A549 (cell line): ENCODE results near the gene APBB2. TPM values are rescaled to one million over a fixed set of nuclear protein-coding genes. Genes with fewer than 3 reads are reported as not detected.
A peak's percentile ranks its signal among the peaks of the same experiment; 100 is the strongest.

Experiments
- ATAC-seq, 2 experiments: fragments of 200-7000 bp in 1 of 2; fragments of >200 bp in 1 of 2; cut with Nextera tagmentation in 1 of 2; cut with Tn5 transposase in 1 of 2; 3 replicates each; pipeline versions ENCODE4 v1.8.0 to v1.9.1; 2018 to 2020; ENCODE audit warnings: mild to moderate bottlenecking in 1 of 2, moderate library complexity in 1 of 2
- CTCF ChIA-PET: fragments of 300-600 bp; sonication (Branson Sonifier 250); formaldehyde crosslinking; extraction: SDS; loops from one replicate; lab custom pipeline; 2021; ENCODE audit warnings: antibody characterized with exemption, inconsistent platforms; lab: Yijun Ruan, JAX
- POLR2A ChIA-PET: fragments of 350-600 bp; formaldehyde crosslinking; extraction: SDS; loops from one replicate; lab custom pipeline; 2021; ENCODE audit warnings: antibody characterized with exemption, inconsistent platforms; lab: Yijun Ruan, JAX
- DNase-seq, 2 experiments: peaks; one replicate each; pipeline versions ENCODE4 v3.0.0 to v3.0.0-alpha.2; 2011 to 2016; ENCODE audit warnings: low read depth in 1 of 2, low spot score in 1 of 2
- FAIRE-seq: peaks from 2 replicates; lab custom pipeline; 2011; peaks lifted over from hg19 to GRCh38; lab: Jason Lieb, UNC
- H3K27ac ChIP-seq, 2 experiments: fragments of >200 bp; sonication (Bioruptor Twin); formaldehyde crosslinking; 3 replicates each; pipeline ENCODE4 v1.5.1; 2016 to 2017
- H3K4me1 ChIP-seq: fragments of >200 bp; sonication (Bioruptor Twin); formaldehyde crosslinking; 3 replicates; pipeline ENCODE4 v1.6.1; 2016
- H3K4me2 ChIP-seq: fragments of >200 bp; sonication (Bioruptor Twin); formaldehyde crosslinking; 3 replicates; pipeline ENCODE4 v1.6.1; 2016
- H3K4me3 ChIP-seq: fragments of >200 bp; sonication (Bioruptor Twin); formaldehyde crosslinking; 3 replicates; pipeline ENCODE4 v1.5.1; 2016
- H3K9me3 ChIP-seq: fragments of >200 bp; sonication (Bioruptor Twin); formaldehyde crosslinking; 3 replicates; pipeline ENCODE4 v1.6.1; 2016
- BHLHE40 ChIP-seq: IDR thresholded peaks from 2 replicates; pipeline ENCODE4 v1.6.1; 2012; ENCODE audit warnings: low read depth, low read length, inconsistent platforms
- CHD4 ChIP-seq: fragments of 200-600 bp; sonication (generic); IDR thresholded peaks from 2 replicates; pipeline ENCODE4 v1.6.1; 2016; ENCODE audit warnings: antibody characterized with exemption, mild to moderate bottlenecking, borderline replicate concordance
- EHF ChIP-seq: fragments of 250-450 bp; sonication (Bioruptor Pico); IDR thresholded peaks from 2 replicates; pipeline ENCODE4 v1.5.0; 2020; ENCODE audit warnings: mild to moderate bottlenecking
- EHMT2 ChIP-seq: fragments of 200-600 bp; sonication (generic); IDR thresholded peaks from 2 replicates; pipeline ENCODE4 v1.6.1; 2016; ENCODE audit warnings: antibody characterized with exemption, low read depth, mild to moderate bottlenecking, moderate library complexity
- FOSB ChIP-seq: fragments of 250-450 bp; sonication (Bioruptor Pico); IDR thresholded peaks from 2 replicates; pipeline ENCODE4 v1.5.0; 2020; ENCODE audit warnings: mild to moderate bottlenecking, moderate library complexity
- HDAC2 ChIP-seq: fragments of 200-600 bp; sonication (generic); IDR thresholded peaks from 2 replicates; pipeline ENCODE4 v1.6.1; 2016
- JUNB ChIP-seq: fragments of >200 bp; sonication (Bioruptor Twin); formaldehyde crosslinking; IDR thresholded peaks from 2 replicates; pipeline ENCODE4 v1.6.1; 2016
- KDM1A ChIP-seq: fragments of 200-600 bp; sonication (generic); IDR thresholded peaks from 2 replicates; pipeline ENCODE4 v1.6.1; 2016; ENCODE audit warnings: low read depth, mild to moderate bottlenecking
- KDM5A ChIP-seq: fragments of 200-600 bp; sonication (generic); IDR thresholded peaks from 2 replicates; pipeline ENCODE4 v1.6.1; 2016; ENCODE audit warnings: antibody characterized with exemption, mild to moderate bottlenecking
- MAZ ChIP-seq: fragments of 150-350 bp; IDR thresholded peaks from 2 replicates; pipeline ENCODE4 v1.6.1; 2014; ENCODE audit warnings: antibody characterized with exemption, low read depth, low read length, borderline replicate concordance
- NFE2L2 ChIP-seq: fragments of 150-350 bp; conservative IDR thresholded peaks from 2 replicates; pipeline ENCODE4 v1.6.1; 2014; ENCODE audit warnings: low read length
- PHF8 ChIP-seq: fragments of 200-600 bp; sonication (generic); IDR thresholded peaks from 2 replicates; pipeline ENCODE4 v1.6.1; 2016; ENCODE audit warnings: low read depth, mild to moderate bottlenecking, antibody characterized with exemption, moderate library complexity, borderline replicate concordance
- RAD21 ChIP-seq, 2 experiments: fragments of >200 bp in 1 of 2; sonication (Bioruptor Twin) in 1 of 2; formaldehyde crosslinking in 1 of 2; IDR thresholded peaks in 1 of 2; conservative IDR thresholded peaks in 1 of 2; 2 replicates in 1 of 2; 3 replicates in 1 of 2; pipeline ENCODE4 v1.6.1; 2012 to 2018; ENCODE audit warnings: inconsistent platforms in 1 of 2
- RNF2 ChIP-seq: fragments of 200-600 bp; sonication (generic); IDR thresholded peaks from 2 replicates; pipeline ENCODE4 v1.6.1; 2016; ENCODE audit warnings: low read depth, mild to moderate bottlenecking, antibody characterized with exemption, moderate library complexity, borderline replicate concordance
- SMC3 ChIP-seq: fragments of >200 bp; sonication (Bioruptor Twin); formaldehyde crosslinking; IDR thresholded peaks from 3 replicates; pipeline ENCODE4 v1.6.1; 2018; ENCODE audit warnings: inconsistent platforms
- SREBF2 ChIP-seq: fragments of 450-650 bp; IDR thresholded peaks from 2 replicates; pipeline ENCODE4 v1.6.1; 2014; ENCODE audit warnings: mild to moderate bottlenecking, moderate library complexity
- ZFP36 ChIP-seq: fragments of 450-650 bp; IDR thresholded peaks from 2 replicates; pipeline ENCODE4 v1.6.1; 2014; ENCODE audit warnings: borderline replicate concordance; ENCODE audit not compliant: partially characterized antibody
- WGBS: methylation state at CpG from one replicate; pipeline ENCODE4 v1.1.6; 2017; ENCODE audit errors: missing lambda C conversion rate; 5-methylcytosine and 5-hydroxymethylcytosine counted together
- polyA plus RNA-seq, 4 experiments: library from polyadenylated mRNA; depleted of rRNA in 3 of 4; stranded (reverse); fragments of >200 nt; fragmentation: RNase III in 1 of 4; extraction: RNeasy Plus Mini Kit Qiagen cat#74134 plus additional on column Dnase treatment in 1 of 4; gene quantifications; 2 replicates in 3 of 4; 3 replicates in 1 of 4; pipeline ENCODE4 v1.2.3, GENCODE V29; 2011 to 2017
- TF ChIP-seq, protein P1 (sequence below): IDR thresholded peaks from 2 replicates; pipeline ENCODE4 v1.6.1; 2012
- TF ChIP-seq, protein P2 (sequence below): IDR thresholded peaks from 2 replicates; pipeline ENCODE4 v1.6.1; 2012; ENCODE audit warnings: low read depth, borderline replicate concordance
- TF ChIP-seq, protein P3 (sequence below): fragments of >200 bp; sonication (Bioruptor Twin); formaldehyde crosslinking; IDR thresholded peaks from 2 replicates; pipeline ENCODE4 v1.6.1; 2016
- TF ChIP-seq, protein P4 (sequence below): fragments of 150-350 bp; IDR thresholded peaks from 2 replicates; pipeline ENCODE4 v1.6.1; 2014; ENCODE audit warnings: low read depth, mild to moderate bottlenecking, low read length
- TF ChIP-seq, protein P5 (sequence below): fragments of >200 bp; sonication (Bioruptor Twin); formaldehyde crosslinking; IDR thresholded peaks from 3 replicates; pipeline ENCODE4 v1.6.1; 2016
- TF ChIP-seq, protein P6 (sequence below): fragments of >200 bp; sonication (Bioruptor Twin); formaldehyde crosslinking; IDR thresholded peaks from 3 replicates; pipeline ENCODE4 v1.5.1; 2016

The APBB2 gene
- polyA plus RNA-seq, 2 of the 4 experiments (the other 2 are of a cell fraction): 8.3 to 31.9 TPM

DNA sequence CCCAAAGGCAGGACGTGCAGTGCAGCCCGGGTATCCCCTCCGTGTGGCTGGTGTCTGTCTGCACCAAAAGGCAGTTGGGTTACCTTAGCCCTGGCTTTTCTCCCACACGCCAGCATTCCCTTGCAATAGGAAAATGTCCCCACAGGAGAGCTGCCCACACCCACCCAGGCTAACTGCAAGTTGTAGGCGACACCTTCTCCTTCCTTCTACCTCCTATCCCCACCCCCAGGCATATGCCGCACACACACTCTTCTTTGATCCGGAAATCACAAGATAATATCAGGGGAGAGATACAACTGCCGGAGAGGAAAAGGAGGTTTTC, 444 bp upstream of the APBB2 start:
- no peaks in the 10 kb centered on the region for H3K9me3 ChIP-seq
- DNase-seq (no peak), ATAC-seq (peak in 1 of 2 experiments; percentile 10; a peak in 5 of 6 replicates), FAIRE-seq (no peak)
- peak overlapping the region; percentile 11; the same call in 1 of the 3 replicates for H3K4me3 ChIP-seq
- H3K4me2 ChIP-seq: peak overlapping the region; percentile 90
- H3K4me1 ChIP-seq: peaks cover 23% of the 10 kb centered on the region; the same call in 2 of the 3 replicates
- ChIA-PET CTCF (interaction anchor here (0.6 to 9.8 kb wide), 16 partner anchors 10 to 313 kb away, joined by 3 to 135 read pairs (median 6); no protein-coding TSS in a partner anchor), POLR2A (interaction anchor here (0.5 to 4.6 kb wide), 9 partner anchors 10 to 306 kb away, joined by 3 to 72 read pairs (median 4); partner anchors contain the start of gene UCHL1)
- TF ChIP-seq MAZ (no peak), EHF (CRISPR knock-in tag) (no peak), ZFP36 (no peak), EHMT2 (no peak), SREBF2 (no peak), FOSB (CRISPR knock-in tag) (no peak)
- TF ChIP-seq, protein P1, sequence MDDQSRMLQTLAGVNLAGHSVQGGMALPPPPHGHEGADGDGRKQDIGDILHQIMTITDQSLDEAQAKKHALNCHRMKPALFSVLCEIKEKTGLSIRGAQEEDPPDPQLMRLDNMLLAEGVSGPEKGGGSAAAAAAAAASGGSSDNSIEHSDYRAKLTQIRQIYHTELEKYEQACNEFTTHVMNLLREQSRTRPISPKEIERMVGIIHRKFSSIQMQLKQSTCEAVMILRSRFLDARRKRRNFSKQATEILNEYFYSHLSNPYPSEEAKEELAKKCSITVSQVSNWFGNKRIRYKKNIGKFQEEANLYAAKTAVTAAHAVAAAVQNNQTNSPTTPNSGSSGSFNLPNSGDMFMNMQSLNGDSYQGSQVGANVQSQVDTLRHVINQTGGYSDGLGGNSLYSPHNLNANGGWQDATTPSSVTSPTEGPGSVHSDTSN: no peak
- TF ChIP-seq, protein P2, sequence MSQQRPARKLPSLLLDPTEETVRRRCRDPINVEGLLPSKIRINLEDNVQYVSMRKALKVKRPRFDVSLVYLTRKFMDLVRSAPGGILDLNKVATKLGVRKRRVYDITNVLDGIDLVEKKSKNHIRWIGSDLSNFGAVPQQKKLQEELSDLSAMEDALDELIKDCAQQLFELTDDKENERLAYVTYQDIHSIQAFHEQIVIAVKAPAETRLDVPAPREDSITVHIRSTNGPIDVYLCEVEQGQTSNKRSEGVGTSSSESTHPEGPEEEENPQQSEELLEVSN: no peak
- TF ChIP-seq, protein P3, sequence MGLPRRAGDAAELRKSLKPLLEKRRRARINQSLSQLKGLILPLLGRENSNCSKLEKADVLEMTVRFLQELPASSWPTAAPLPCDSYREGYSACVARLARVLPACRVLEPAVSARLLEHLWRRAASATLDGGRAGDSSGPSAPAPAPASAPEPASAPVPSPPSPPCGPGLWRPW: no peak
- H3K27ac ChIP-seq: peak overlapping the region; percentile 92 to 95
- WGBS: 17% methylated on average over 8 of the region's 8 CpGs

DNA sequence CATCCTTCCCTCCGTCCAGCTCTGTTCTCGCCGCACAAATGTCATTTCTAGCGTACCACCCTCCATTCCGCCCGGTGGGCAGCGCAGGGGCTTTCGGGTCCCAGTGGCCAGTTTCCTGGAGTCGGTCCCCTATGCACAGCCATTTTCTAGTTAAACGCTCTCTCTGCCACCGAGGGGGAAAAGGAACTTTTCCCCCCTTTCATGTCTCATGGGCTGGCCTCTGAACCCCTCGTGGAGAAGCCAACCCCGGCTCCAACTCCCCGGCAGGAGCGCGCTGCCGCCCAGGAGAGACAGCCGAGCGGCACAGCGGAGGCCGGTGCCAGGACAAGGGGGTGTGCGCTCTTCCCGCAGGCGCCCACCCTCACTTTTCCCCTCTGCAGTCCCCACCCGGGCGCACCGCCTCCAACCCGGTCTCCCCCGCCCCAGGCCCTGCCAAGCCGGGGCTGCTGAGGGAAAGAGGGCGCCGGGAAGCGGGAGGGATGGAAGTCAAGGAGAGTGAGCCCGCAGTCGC, 662 bp downstream of the APBB2 start:
- peak overlapping the region; percentile 93 for H3K4me3 ChIP-seq
- TF ChIP-seq KDM1A: no peak
- no peak for TF ChIP-seq BHLHE40
- TF ChIP-seq, protein P4, sequence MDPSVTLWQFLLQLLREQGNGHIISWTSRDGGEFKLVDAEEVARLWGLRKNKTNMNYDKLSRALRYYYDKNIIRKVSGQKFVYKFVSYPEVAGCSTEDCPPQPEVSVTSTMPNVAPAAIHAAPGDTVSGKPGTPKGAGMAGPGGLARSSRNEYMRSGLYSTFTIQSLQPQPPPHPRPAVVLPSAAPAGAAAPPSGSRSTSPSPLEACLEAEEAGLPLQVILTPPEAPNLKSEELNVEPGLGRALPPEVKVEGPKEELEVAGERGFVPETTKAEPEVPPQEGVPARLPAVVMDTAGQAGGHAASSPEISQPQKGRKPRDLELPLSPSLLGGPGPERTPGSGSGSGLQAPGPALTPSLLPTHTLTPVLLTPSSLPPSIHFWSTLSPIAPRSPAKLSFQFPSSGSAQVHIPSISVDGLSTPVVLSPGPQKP: no peak
- TF ChIP-seq PHF8: peak; percentile 13; the same call in 1 of the 2 replicates
- CTCF ChIA-PET: interaction anchor here (0.5 to 9.8 kb wide), 41 partner anchors 10 to 479 kb away, joined by 3 to 135 read pairs (median 4); no protein-coding TSS in a partner anchor
- H3K27ac ChIP-seq: peak overlapping the region; percentile 93 to 95
- DNase-seq (peak in 1 of 2 experiments; percentile 21), ATAC-seq (peak; percentile 28 to 30), FAIRE-seq (no peak)
- H3K4me1 ChIP-seq: peaks cover 26% of the 10 kb centered on the region; the same call in 2 of the 3 replicates
- no peaks in the 10 kb centered on the region for H3K9me3 ChIP-seq
- H3K4me2 ChIP-seq: peak overlapping the region; percentile 78
- POLR2A ChIA-PET: interaction anchor here (0.6 to 4.6 kb wide), 7 partner anchors 9 to 288 kb away, joined by 3 to 72 read pairs (median 4); partner anchors contain the start of gene UCHL1
- WGBS: 4% methylated on average over 13 of the region's 35 CpGs

DNA sequence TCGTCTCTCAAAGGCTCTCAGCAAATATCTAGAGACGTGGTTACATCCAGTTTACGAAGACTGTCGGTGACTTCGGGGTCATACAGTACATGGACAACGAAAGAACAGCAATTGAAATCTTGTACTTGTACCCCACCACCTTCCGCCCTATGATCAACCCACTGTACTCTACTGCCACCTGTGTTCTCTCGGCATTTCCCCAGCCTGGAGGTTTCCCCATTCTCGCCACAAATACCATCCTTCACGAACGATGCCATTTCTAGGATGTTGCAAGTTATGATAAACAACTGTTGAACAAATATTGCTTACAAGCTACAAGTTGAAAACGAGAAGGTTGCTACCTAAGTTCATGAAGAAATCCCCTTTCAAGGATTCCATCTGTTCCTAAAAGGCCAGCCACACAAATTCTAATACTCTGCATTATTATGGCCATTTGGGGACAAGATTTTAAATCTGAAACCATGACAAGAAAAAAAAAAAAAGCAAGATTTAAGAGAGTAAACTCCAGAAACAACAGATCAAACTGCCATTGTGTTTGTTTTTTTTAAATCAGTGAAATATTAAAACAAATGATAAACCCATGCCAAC, 1.6 kb downstream of the APBB2 start:
- H3K4me3 ChIP-seq: peak overlapping the region; percentile 93
- ATAC-seq: peak; percentile 28 to 52; a peak in 4 of 6 replicates
- TF ChIP-seq CHD4: no peak
- TF ChIP-seq HDAC2: no peak
- no peak for TF ChIP-seq JUNB
- TF ChIP-seq RNF2: no peak
- TF ChIP-seq FOSB (CRISPR knock-in tag): no peak
- TF ChIP-seq SMC3: peak; percentile 82
- TF ChIP-seq KDM5A: no peak
- no peak for TF ChIP-seq ZFP36
- no peak for TF ChIP-seq NFE2L2
- TF ChIP-seq, protein P5, sequence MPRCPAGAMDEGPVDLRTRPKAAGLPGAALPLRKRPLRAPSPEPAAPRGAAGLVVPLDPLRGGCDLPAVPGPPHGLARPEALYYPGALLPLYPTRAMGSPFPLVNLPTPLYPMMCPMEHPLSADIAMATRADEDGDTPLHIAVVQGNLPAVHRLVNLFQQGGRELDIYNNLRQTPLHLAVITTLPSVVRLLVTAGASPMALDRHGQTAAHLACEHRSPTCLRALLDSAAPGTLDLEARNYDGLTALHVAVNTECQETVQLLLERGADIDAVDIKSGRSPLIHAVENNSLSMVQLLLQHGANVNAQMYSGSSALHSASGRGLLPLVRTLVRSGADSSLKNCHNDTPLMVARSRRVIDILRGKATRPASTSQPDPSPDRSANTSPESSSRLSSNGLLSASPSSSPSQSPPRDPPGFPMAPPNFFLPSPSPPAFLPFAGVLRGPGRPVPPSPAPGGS: no peak
- TF ChIP-seq KDM1A: no peak
- TF ChIP-seq, protein P6, sequence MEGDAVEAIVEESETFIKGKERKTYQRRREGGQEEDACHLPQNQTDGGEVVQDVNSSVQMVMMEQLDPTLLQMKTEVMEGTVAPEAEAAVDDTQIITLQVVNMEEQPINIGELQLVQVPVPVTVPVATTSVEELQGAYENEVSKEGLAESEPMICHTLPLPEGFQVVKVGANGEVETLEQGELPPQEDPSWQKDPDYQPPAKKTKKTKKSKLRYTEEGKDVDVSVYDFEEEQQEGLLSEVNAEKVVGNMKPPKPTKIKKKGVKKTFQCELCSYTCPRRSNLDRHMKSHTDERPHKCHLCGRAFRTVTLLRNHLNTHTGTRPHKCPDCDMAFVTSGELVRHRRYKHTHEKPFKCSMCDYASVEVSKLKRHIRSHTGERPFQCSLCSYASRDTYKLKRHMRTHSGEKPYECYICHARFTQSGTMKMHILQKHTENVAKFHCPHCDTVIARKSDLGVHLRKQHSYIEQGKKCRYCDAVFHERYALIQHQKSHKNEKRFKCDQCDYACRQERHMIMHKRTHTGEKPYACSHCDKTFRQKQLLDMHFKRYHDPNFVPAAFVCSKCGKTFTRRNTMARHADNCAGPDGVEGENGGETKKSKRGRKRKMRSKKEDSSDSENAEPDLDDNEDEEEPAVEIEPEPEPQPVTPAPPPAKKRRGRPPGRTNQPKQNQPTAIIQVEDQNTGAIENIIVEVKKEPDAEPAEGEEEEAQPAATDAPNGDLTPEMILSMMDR: peak; percentile 65
- peak; percentile 84 to 85 for TF ChIP-seq RAD21 (conservative IDR thresholded peaks at IDR 0.05 in 1 of 2, IDR thresholded peaks at IDR 0.05 in 1 of 2)
- WGBS: 5% methylated on average over 12 of the region's 12 CpGs
- ChIA-PET POLR2A (interaction anchor here (4.6 kb wide), 1 partner anchor 45 kb away, joined by 72 read pairs; the partner anchor contains the start of gene UCHL1), CTCF (interaction anchor here (0.7 to 9.8 kb wide), 39 partner anchors 10 to 311 kb away, joined by 3 to 135 read pairs (median 4); no protein-coding TSS in a partner anchor)
- H3K27ac ChIP-seq: peak overlapping the region; percentile 93 to 95; a peak in 5 of 6 replicates
- H3K9me3 ChIP-seq: no peaks in the 10 kb centered on the region
- DNase-seq: peak; percentile 62 to 69
- peaks cover 27% of the 10 kb centered on the region; the same call in 2 of the 3 replicates for H3K4me1 ChIP-seq
- FAIRE-seq: no peak
- H3K4me2 ChIP-seq: peak overlapping the region; percentile 78
